ENCODE data around the gene SLC37A4. TPM values are rescaled to one million over a fixed set of nuclear protein-coding genes. Genes with fewer than 3 reads are reported as not detected.
"Not testable (repeated sequence)": the region's sequence is repeated elsewhere in the genome, so short reads cannot be mapped to it uniquely, and the experiment has no call there.

SLC37A4 gene
- total RNA-seq, 1 donor from 2014 or later = 11.6 TPM

- Histone ChIP-seq H3K27me3 (ENCODE audit: control insufficient read depth, insufficient read depth, low read length) (no peaks in the 10 kb centered on the region), H3K36me3 (ENCODE audit: control insufficient read depth, insufficient read depth, low read length) (peaks cover 20% of the 10 kb centered on the region), H3K4me3 (ENCODE audit: low read depth, low read length) (peak within 1 kb of the TSS; percentile 81)
- no peak for TF ChIP-seq CTCF (IDR thresholded peaks at IDR 0.05; ENCODE audit: insufficient read depth, low read length, severe bottlenecking)
- FAIRE-seq = no peak
- DNase-seq (ENCODE audit: low read depth) = peak; percentile 91
Observed at GRCh38 chr11:119018074-119018938, 12.4 kb downstream of the SLC37A4 start, which contains the start of the genes RPS25 and TRAPPC4. RPS25 (minus strand) TSS chr11:119018343; CDS start chr11:119018284, 59 bp downstream. TRAPPC4 (plus strand) TSS chr11:119018766; CDS start chr11:119018796, 30 bp downstream.

DNA sequence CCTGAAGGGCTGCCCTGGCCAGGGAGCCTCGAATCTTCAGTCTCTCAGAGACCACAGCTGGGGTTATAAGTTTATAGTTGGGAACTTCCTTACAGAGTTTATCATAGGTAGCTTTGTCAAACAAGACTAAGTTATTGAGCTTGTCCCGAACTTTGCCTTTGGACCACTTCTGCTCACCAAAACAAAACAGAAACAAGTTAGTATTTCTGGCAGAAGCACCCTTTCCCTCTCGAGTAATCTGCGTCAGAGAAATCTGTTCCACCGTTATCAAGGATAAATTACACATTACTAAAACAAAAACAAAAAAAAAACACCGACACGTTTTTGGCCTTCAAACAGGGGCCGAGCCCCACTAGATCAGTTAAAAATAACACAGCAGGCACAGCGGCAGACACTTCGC is 13.3 kb downstream of the SLC37A4 start:
- H3K36me3 ChIP-seq (ENCODE audit: control insufficient read depth, insufficient read depth, low read length) = peaks cover 18% of the 10 kb centered on the region
- not testable (repeated sequence) for DNase-seq (ENCODE audit: low read depth); FAIRE-seq; H3K27me3 ChIP-seq (ENCODE audit: control insufficient read depth, insufficient read depth, low read length)
- peak overlapping the region; percentile 81 for H3K4me3 ChIP-seq (ENCODE audit: low read depth, low read length)

DNA sequence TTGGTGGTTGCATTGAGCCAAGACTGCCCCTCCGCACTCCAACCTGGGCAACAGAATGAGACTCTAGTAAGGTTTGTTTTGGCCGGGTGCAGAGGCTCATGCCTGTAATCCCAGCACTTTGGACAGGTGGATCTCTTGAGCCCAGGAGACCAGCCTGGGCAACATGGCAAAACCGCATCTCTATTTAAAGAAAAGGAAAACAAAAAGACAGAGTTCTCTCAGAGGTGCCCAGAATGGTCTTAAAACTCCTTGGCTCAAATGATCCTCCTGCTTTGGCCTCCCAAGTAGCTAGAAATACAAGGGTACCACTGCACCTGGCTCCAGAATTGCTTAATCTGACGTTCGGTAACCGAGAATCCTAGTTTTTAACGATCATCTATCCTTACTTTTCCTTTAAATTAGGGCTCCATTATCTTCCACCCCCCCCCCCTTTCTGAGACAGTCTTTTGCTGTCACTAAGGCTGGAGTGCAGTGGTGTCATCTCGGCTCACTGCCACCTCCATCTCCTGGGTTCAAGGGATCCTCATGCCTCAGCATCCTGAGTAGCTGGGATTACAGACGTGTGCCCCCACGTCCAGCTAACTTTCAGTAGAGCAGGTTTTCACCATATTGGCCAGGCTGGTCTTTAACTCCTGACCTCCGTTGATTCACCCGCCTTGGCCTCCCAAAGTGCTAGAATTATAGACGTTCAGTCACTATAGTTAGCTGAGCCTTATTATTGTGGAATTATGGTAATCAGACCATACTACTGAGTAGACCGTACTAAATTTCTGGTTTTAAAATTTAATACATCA is 14.3 kb downstream of the SLC37A4 start:
- no peak overlapping the region for H3K4me3 ChIP-seq (ENCODE audit: low read depth, low read length)
- DNase-seq (ENCODE audit: low read depth) (no peak), FAIRE-seq (no peak)
- peaks cover 15% of the 10 kb centered on the region for H3K36me3 ChIP-seq (ENCODE audit: control insufficient read depth, insufficient read depth, low read length)
- no peaks in the 10 kb centered on the region for H3K27me3 ChIP-seq (ENCODE audit: control insufficient read depth, insufficient read depth, low read length)
- TF ChIP-seq CTCF (IDR thresholded peaks at IDR 0.05; ENCODE audit: insufficient read depth, low read length, severe bottlenecking) = no peak

DNA sequence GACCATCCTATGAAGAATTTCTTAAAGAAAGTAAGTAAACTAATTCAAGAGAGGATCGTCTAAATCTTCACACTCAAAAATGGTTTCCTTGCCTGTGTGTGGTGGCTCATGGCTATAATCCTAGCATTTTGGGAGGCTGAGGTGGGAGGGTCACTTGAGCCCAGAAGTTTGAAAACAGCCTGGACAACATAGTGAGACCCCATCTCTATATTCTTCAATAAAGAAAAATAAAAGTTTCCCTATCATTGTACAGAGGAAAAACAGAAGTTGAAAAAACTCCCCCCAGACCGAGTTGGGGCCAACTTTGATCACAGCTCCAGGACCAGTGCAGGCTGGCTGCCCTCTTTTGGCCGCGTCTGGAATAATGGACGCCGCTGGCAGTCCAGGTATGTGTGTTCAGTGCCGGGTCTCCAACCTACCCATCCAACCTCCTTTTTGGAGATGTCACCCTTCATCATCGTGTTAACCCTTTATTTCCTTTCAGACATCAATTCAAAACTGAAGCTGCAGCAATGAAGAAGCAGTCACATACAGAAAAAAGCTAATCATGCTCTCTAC is 15.5 kb downstream of the SLC37A4 start:
- peaks cover 12% of the 10 kb centered on the region for H3K36me3 ChIP-seq (ENCODE audit: control insufficient read depth, insufficient read depth, low read length)
- H3K27me3 ChIP-seq (ENCODE audit: control insufficient read depth, insufficient read depth, low read length) = no peaks in the 10 kb centered on the region
- TF ChIP-seq CTCF (IDR thresholded peaks at IDR 0.05; ENCODE audit: insufficient read depth, low read length, severe bottlenecking) = peak; percentile 18
- FAIRE-seq = no peak
- H3K4me3 ChIP-seq (ENCODE audit: low read depth, low read length) = no peak overlapping the region
- no peak for DNase-seq (ENCODE audit: low read depth)

DNA sequence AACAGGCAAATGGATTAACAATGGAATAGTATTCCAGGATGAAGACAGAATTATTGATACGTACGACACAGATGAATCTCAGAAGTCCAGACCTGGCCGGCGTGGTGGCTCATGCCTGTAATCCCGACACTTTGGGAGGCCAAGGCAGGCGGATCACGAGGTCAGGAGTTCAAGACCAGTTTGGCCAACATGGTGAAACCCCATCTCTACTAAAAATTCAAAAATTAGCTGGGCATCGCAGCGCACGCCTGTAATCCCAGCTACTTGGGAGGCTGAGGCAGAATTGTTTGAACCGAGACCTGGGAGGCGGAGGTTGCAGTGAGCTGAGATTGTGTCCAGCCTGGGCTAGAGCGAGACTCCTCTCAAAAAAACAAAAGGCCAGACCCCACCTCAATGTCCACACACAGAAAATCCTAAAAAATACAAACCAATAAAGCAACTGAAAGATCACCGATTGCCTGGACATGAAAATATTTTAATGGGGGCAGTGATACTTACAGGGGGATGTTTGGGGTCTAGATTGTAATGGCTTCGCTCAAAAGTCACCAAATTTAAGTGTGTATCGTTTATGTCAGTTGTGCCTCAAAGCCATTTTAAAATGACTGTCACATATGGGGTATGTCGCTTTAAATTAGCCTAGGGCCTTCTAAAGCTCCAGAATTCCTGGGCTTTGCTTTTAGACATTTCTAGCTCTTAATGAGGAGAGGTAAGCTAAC is 16.3 kb downstream of the SLC37A4 start:
- TF ChIP-seq CTCF (IDR thresholded peaks at IDR 0.05; ENCODE audit: insufficient read depth, low read length, severe bottlenecking) = no peak
- no peak for FAIRE-seq
- H3K27me3 ChIP-seq (ENCODE audit: control insufficient read depth, insufficient read depth, low read length) = no peaks in the 10 kb centered on the region
- no peak overlapping the region for H3K4me3 ChIP-seq (ENCODE audit: low read depth, low read length)
- DNase-seq (ENCODE audit: low read depth) = no peak
- H3K36me3 ChIP-seq (ENCODE audit: control insufficient read depth, insufficient read depth, low read length) = peaks cover 10% of the 10 kb centered on the region

All from bronchial epithelial cell (primary cell).